Measurements from ENCODE around the gene PTMA. TPM values are rescaled to one million over a fixed set of nuclear protein-coding genes. Genes with fewer than 3 reads are reported as not detected.
A peak's percentile ranks its signal among the peaks of the same experiment; 100 is the strongest.
"Not testable (repeated sequence)": the region's sequence is repeated elsewhere in the genome, so short reads cannot be mapped to it uniquely, and the experiment has no call there.

Gene PTMA
- total RNA-seq, 1 experiment from 2014 or later: 1,390 TPM

GRCh38 chr2:231711677-231712450, 3.5 kb downstream of the PTMA start:
- Histone ChIP-seq H3K4me1 (ENCODE audit: control insufficient read depth, insufficient read depth, low read length) (peaks cover 47% of the 10 kb centered on the region), H3K27me3 (ENCODE audit: control insufficient read depth, insufficient read depth, low read length) (no peaks in the 10 kb centered on the region), H3K27ac (ENCODE audit: low read length) (peak overlapping the region; percentile 77), H3K36me3 (ENCODE audit: control insufficient read depth, insufficient read depth, low read length) (peaks cover 14% of the 10 kb centered on the region), H3K4me3 (ENCODE audit: low read depth in 2 of 2, low read length in 2 of 2) (peak overlapping the region; percentile 75 to 89), H3K9me3 (ENCODE audit: control insufficient read depth, insufficient read depth, low read depth, low read length) (no peaks in the 10 kb centered on the region)
- TF ChIP-seq TCF7L2 (IDR thresholded peaks at IDR 0.05; ENCODE audit: low read depth, low read length): no peak
- TF ChIP-seq, protein P1, sequence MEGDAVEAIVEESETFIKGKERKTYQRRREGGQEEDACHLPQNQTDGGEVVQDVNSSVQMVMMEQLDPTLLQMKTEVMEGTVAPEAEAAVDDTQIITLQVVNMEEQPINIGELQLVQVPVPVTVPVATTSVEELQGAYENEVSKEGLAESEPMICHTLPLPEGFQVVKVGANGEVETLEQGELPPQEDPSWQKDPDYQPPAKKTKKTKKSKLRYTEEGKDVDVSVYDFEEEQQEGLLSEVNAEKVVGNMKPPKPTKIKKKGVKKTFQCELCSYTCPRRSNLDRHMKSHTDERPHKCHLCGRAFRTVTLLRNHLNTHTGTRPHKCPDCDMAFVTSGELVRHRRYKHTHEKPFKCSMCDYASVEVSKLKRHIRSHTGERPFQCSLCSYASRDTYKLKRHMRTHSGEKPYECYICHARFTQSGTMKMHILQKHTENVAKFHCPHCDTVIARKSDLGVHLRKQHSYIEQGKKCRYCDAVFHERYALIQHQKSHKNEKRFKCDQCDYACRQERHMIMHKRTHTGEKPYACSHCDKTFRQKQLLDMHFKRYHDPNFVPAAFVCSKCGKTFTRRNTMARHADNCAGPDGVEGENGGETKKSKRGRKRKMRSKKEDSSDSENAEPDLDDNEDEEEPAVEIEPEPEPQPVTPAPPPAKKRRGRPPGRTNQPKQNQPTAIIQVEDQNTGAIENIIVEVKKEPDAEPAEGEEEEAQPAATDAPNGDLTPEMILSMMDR (IDR thresholded peaks at IDR 0.05): no peak
- no peak for TF ChIP-seq REST (IDR thresholded peaks at IDR 0.05; ENCODE audit: insufficient read depth in 1 of 2, low read depth in 2 of 2, low read length in 1 of 2)
- no peak for TF ChIP-seq POLR2AphosphoS5 (IDR thresholded peaks at IDR 0.05; ENCODE audit: low read depth, low read length)
- TF ChIP-seq SIN3A (IDR thresholded peaks at IDR 0.05; ENCODE audit: borderline replicate concordance, insufficient read depth, low read depth, low read length): no peak
- DNase-seq (ENCODE audit: low read depth, low spot score) (no peak), ATAC-seq (no peak)
- POLR2A ChIA-PET: no interaction called here
- CTCF ChIA-PET: no interaction called here
- BruUV-seq (replicated peaks): no TSS peak
- in situ Hi-C loops (cut with HindIII; ENCODE audit: low pct_unique_long_range_greater_than_20kb, low sequenced_read_pairs): no loop called here
- intact Hi-C loops (cut with micrococcal nuclease; ENCODE audit: unreplicated experiment): no loop called here

- H3K27me3 ChIP-seq (ENCODE audit: control insufficient read depth, insufficient read depth, low read length); CTCF ChIA-PET; DNase-seq (ENCODE audit: low read depth, low spot score); POLR2A ChIA-PET; ATAC-seq; H3K9me3 ChIP-seq (ENCODE audit: control insufficient read depth, insufficient read depth, low read depth, low read length); intact Hi-C loops (cut with micrococcal nuclease; ENCODE audit: unreplicated experiment); BruUV-seq (replicated peaks); in situ Hi-C loops (cut with HindIII; ENCODE audit: low pct_unique_long_range_greater_than_20kb, low sequenced_read_pairs): not testable (repeated sequence)
- H3K36me3 ChIP-seq (ENCODE audit: control insufficient read depth, insufficient read depth, low read length): peaks cover 14% of the 10 kb centered on the region
- peak overlapping the region; percentile 77 for H3K27ac ChIP-seq (ENCODE audit: low read length)
- H3K4me1 ChIP-seq (ENCODE audit: control insufficient read depth, insufficient read depth, low read length): peaks cover 45% of the 10 kb centered on the region
- H3K4me3 ChIP-seq (ENCODE audit: low read depth in 2 of 2, low read length in 2 of 2): peak overlapping the region; percentile 75 to 89
These were observed 4.2 kb downstream of the PTMA start for GRCh38 chr2:231712451-231713021.

DNA sequence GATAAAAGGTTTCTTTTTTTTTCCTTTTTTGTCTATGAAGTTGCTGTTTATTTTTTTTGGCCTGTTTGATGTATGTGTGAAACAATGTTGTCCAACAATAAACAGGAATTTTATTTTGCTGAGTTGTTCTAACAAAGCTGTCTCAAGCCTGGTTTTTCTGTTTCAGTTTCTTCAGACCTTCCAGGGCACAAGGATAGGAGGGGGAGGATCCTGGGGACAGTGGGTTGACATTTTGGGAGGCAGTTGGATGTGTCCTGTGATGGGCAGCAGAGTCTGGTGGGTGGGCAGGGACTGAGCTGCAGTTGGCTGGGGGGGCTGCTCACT, 5.0 kb downstream of the PTMA start:
- ChIA-PET CTCF (interaction anchor here (0.8 to 2.7 kb wide), 8 partner anchors 18 to 72 kb away, joined by 3 to 74 read pairs (median 4); no protein-coding TSS in a partner anchor), POLR2A (interaction anchor here (1.3 kb wide), 1 partner anchor 55 kb away, joined by 3 read pairs; no protein-coding TSS in a partner anchor)
- H3K36me3 ChIP-seq (ENCODE audit: control insufficient read depth, insufficient read depth, low read length): peaks cover 14% of the 10 kb centered on the region
- H3K4me3 ChIP-seq (ENCODE audit: low read depth in 2 of 2, low read length in 2 of 2); in situ Hi-C loops (cut with HindIII; ENCODE audit: low pct_unique_long_range_greater_than_20kb, low sequenced_read_pairs); BruUV-seq (replicated peaks); H3K9me3 ChIP-seq (ENCODE audit: control insufficient read depth, insufficient read depth, low read depth, low read length); H3K27me3 ChIP-seq (ENCODE audit: control insufficient read depth, insufficient read depth, low read length); DNase-seq (ENCODE audit: low read depth, low spot score); intact Hi-C loops (cut with micrococcal nuclease; ENCODE audit: unreplicated experiment): not testable (repeated sequence)
- H3K27ac ChIP-seq (ENCODE audit: low read length): peak overlapping the region; percentile 83
- H3K4me1 ChIP-seq (ENCODE audit: control insufficient read depth, insufficient read depth, low read length): peaks cover 42% of the 10 kb centered on the region
- ATAC-seq: peak; percentile 0; the same call in 1 of the 2 replicates

Data from Panc1 (cell line).